Epithelial cell of esophagus (primary cell): ENCODE measurements around the gene FBXW9.
A peak's percentile ranks its signal among the peaks of the same experiment; 100 is the strongest.

Experiments
- DNase-seq: peaks from one replicate; pipeline ENCODE4 v3.0.0; 2010; ENCODE audit warnings: low read depth
- H3K4me3 ChIP-seq: 2 replicates; pipeline ENCODE4 v1.5.1; 2011; ENCODE audit warnings: mild to moderate bottlenecking, low read length, control low read depth
- CTCF ChIP-seq: IDR thresholded peaks from 2 replicates; pipeline ENCODE4 v1.5.1; 2011; ENCODE audit warnings: low read depth, mild to moderate bottlenecking, low read length, control low read depth, inconsistent platforms; ENCODE audit not compliant: insufficient read depth; ENCODE audit errors: missing control alignments

FBXW9 gene

GRCh38 chr19:12676928-12677327 lies 19.5 kb downstream of the FBXW9 start:
- no peak for TF ChIP-seq CTCF
- H3K4me3 ChIP-seq = no peak overlapping the region
- DNase-seq = no peak

GRCh38 chr19:12676384-12676792 lies 20.0 kb downstream of the FBXW9 start:
- TF ChIP-seq CTCF = peak; percentile 85
- no peak overlapping the region for H3K4me3 ChIP-seq
- DNase-seq = peak; percentile 80

- no peak overlapping the region for H3K4me3 ChIP-seq
- no peak for TF ChIP-seq CTCF
- DNase-seq = no peak
Observed at GRCh38 chr19:12675940-12676339, 20.5 kb downstream of the FBXW9 start.

- TF ChIP-seq CTCF = no peak
- no peak overlapping the region for H3K4me3 ChIP-seq
- DNase-seq = no peak
Observed at GRCh38 chr19:12675399-12675798, 21.0 kb downstream of the FBXW9 start.

DNA sequence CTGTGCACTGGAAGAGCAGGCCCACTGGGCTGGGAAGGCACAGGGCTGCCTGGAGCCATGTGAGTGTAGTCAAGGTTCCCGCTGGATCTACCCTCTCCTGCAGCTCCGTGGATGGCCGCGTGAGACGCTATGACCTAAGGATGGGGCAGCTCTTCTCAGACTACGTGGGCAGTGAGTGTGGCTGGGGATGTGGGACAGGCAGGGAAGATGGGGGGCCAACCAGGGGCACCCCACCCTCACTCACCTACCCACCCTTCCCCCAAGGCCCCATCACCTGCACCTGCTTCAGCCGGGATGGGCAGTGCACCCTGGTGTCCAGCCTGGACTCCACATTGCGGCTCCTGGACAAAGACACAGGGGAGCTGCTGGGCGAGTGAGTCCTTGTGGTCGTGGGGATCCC lies 23.7 kb downstream of the FBXW9 start:
- no peak overlapping the region for H3K4me3 ChIP-seq
- DNase-seq = no peak
- TF ChIP-seq CTCF = no peak

DNA sequence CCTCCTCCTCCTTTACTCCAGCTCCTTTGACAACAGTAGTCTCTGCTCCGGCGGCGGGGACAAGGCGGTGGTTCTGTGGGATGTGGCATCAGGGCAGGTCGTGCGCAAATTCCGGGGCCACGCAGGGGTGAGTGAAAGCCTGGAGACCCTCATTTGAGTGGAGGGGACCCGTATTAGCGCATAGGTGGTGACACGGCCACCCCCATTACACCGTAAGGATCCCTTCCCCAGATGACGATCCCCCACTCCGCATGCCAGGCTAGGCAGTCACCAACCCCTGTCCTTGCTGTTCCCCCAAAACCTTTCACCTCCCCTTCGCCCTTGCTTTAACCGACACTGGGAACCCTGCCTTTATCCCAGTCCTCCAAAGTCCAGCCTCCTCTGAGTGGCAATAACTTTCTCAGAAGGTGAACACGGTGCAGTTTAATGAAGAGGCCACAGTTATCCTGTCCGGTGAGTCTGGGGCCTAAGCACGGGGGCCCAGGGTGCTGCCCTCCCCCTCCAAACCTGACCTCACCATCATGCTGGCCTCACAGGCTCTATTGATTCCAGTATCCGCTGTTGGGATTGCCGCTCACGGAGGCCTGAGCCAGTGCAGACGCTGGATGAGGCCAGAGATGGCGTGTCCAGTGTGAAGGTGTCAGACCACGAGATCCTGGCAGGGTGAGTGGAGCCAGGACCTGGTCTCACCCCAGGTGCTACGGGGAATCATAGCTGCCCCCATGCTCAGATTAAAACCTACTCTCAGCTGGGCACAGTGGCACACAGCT lies 26.1 kb downstream of the FBXW9 start:
- no peak for TF ChIP-seq CTCF
- H3K4me3 ChIP-seq = peak overlapping the region; percentile 94
- no peak for DNase-seq

DNA sequence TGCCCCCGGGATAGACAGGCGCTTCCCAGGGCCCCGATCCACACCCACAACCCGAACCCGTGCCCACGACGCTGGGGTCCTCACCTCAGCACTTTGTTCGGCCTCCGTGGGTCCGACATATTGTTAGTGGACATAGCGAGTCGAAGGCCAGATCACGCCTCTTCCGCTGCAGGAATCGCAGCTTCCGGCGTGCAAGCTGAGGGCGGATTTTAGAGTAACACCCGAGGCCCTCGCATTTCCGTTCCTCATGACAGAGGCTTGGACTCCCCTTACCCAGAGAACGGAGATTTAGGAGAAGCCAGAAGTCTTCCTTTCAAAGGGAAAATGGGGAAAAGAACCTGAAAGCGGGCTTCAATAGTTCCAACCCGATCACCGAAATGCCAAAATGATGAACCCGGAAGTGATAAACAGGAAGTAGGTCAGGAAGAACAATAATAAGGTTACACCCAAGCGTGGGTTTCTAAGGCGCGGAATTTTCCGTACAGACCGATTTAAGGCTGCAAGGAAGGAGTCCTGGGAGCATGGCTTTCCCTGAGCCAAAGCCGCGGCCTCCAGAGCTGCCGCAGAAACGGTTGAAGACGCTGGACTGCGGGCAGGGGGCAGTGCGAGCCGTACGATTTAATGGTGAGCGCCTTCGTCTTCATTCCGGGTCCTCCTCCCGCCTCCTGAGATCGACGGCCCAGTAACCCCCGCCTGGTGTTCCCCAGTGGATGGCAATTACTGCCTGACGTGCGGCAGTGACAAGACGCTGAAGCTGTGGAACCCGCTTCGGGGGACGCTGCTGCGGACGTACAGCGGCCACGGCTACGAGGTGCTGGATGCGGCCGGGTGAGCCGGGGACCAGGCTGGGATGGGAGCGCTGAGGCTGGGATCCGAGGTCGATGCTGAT lies 26.9 kb downstream of the FBXW9 start:
- no peak for TF ChIP-seq CTCF
- DNase-seq = peak; percentile 84
- H3K4me3 ChIP-seq = peak overlapping the region; percentile 94
